ENCODE measurements around the gene LCE6A. TPM values are rescaled to one million over a fixed set of nuclear protein-coding genes. Genes with fewer than 3 reads are reported as not detected.

Gene LCE6A
- polyA plus RNA-seq, 3 donors, result not detected

DNA sequence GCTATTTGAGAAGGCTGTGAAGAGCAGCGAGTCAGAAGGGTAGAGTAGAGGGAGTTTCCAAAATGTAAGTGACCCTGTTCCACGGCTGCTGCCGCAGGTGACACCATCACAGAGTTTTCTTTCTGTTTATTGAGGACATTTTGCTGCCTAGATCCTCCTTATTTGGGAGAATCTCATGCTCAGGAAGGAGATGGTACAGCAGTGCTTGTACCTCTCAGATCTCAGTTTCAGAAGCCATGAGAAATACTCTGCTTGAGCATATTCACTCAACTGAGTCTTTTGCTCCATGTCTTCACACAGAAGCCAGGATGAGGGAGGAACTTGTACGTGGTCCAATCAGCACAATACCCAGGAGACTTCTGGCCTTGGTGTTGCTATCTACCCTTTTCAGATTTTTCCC, 18.7 kb downstream of the LCE6A start:
- H3K36me3 Mint-ChIP-seq, result no peaks in the 10 kb centered on the region
- no peaks in the 10 kb centered on the region for H3K4me1 ChIP-seq (ENCODE audit: control insufficient read depth in 1 of 2, insufficient read depth in 2 of 2, low read length in 2 of 2)
- no peaks in the 10 kb centered on the region for H3K9me3 ChIP-seq (replicated peaks in 1 of 2; ENCODE audit: control insufficient read depth in 1 of 2, insufficient read depth in 1 of 2, low read length in 2 of 2)
- intact Hi-C loops (cut with micrococcal nuclease), result no loop called here
- no peak overlapping the region for H3K9ac ChIP-seq (ENCODE audit: insufficient read depth, low read length, poor library complexity, severe bottlenecking)
- H3K79me2 ChIP-seq (ENCODE audit: insufficient read depth, low read length), result no peaks in the 10 kb centered on the region
- H3K27me3 ChIP-seq (ENCODE audit: control insufficient read depth in 2 of 2, insufficient read depth in 2 of 2, low read length in 2 of 2), result peaks cover 0 to 2% of the 10 kb centered on the region in 2 donors
- no peaks in the 10 kb centered on the region for H3K36me3 ChIP-seq (replicated peaks in 1 of 2; ENCODE audit: control insufficient read depth in 1 of 2, insufficient read depth in 2 of 2, low read length in 2 of 2)
- H3K27me3 Mint-ChIP-seq (ENCODE audit: low read depth in 3 of 3), result peaks cover 0 to 6% (median 1%) of the 10 kb centered on the region in 3 donors
- no peak overlapping the region for H3K27ac ChIP-seq (ENCODE audit: low read depth in 1 of 2, low read length in 2 of 2)
- H3K9me3 Mint-ChIP-seq, result peaks cover 0 to 4% (median 0%) of the 10 kb centered on the region in 7 donors
- DNase-seq, result no peak
- H2AFZ ChIP-seq (ENCODE audit: insufficient read depth, low read depth, low read length, poor library complexity, severe bottlenecking), result no peak overlapping the region
- TF ChIP-seq, protein P1, sequence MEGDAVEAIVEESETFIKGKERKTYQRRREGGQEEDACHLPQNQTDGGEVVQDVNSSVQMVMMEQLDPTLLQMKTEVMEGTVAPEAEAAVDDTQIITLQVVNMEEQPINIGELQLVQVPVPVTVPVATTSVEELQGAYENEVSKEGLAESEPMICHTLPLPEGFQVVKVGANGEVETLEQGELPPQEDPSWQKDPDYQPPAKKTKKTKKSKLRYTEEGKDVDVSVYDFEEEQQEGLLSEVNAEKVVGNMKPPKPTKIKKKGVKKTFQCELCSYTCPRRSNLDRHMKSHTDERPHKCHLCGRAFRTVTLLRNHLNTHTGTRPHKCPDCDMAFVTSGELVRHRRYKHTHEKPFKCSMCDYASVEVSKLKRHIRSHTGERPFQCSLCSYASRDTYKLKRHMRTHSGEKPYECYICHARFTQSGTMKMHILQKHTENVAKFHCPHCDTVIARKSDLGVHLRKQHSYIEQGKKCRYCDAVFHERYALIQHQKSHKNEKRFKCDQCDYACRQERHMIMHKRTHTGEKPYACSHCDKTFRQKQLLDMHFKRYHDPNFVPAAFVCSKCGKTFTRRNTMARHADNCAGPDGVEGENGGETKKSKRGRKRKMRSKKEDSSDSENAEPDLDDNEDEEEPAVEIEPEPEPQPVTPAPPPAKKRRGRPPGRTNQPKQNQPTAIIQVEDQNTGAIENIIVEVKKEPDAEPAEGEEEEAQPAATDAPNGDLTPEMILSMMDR (IDR thresholded peaks at IDR 0.05), result no peak
- no peaks in the 10 kb centered on the region for H4K20me1 ChIP-seq (ENCODE audit: insufficient read depth, low read length)
- no peak overlapping the region for H3K4me2 ChIP-seq (replicated peaks; ENCODE audit: extremely low read depth, low read length, poor library complexity, severe bottlenecking)
- H3K4me3 Mint-ChIP-seq, result no peak overlapping the region
- no peaks in the 10 kb centered on the region for H3K4me1 Mint-ChIP-seq
- no peak overlapping the region for H3K27ac Mint-ChIP-seq
- H3K4me3 ChIP-seq (replicated peaks in 1 of 3; ENCODE audit: low read depth in 2 of 3, low read length in 3 of 3), result no peak overlapping the region
- no CpG with 5 or more reads among the region's 4 CpGs for WGBS (ENCODE audit: insufficient coverage)

DNA sequence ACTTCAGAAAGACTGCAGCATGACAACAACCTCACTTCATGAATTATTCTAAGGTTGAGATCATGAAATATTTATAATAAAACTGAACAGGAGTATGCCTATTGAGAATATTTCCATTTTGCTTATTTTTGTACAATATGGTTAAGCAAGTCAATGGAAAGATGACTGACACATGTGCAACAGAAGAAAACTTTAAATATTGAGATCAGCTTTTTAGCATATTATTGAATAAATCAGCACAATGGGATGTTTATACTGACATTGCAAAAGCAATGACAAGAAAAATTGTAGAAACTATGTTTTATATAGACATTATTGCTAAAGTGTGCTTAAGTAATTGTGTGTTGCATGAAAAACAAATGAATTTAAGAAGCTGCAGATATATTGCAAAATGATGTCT, 21.8 kb downstream of the LCE6A start:
- TF ChIP-seq, protein P1 (IDR thresholded peaks at IDR 0.05), result no peak

More for the DNA sequence above, 21.8 kb downstream of the LCE6A start:
- peaks cover 0 to 4% (median 0%) of the 10 kb centered on the region in 7 donors for H3K9me3 Mint-ChIP-seq
- Histone ChIP-seq H3K79me2 (ENCODE audit: insufficient read depth, low read length) (no peaks in the 10 kb centered on the region), H3K9me3 (replicated peaks in 1 of 2; ENCODE audit: control insufficient read depth in 1 of 2, insufficient read depth in 1 of 2, low read length in 2 of 2) (no peaks in the 10 kb centered on the region), H3K4me3 (replicated peaks in 1 of 3; ENCODE audit: low read depth in 2 of 3, low read length in 3 of 3) (no peak overlapping the region), H3K36me3 (replicated peaks in 1 of 2; ENCODE audit: control insufficient read depth in 1 of 2, insufficient read depth in 2 of 2, low read length in 2 of 2) (no peaks in the 10 kb centered on the region), H3K9ac (ENCODE audit: insufficient read depth, low read length, poor library complexity, severe bottlenecking) (no peak overlapping the region), H3K27ac (ENCODE audit: low read depth in 1 of 2, low read length in 2 of 2) (no peak overlapping the region), H4K20me1 (ENCODE audit: insufficient read depth, low read length) (no peaks in the 10 kb centered on the region), H3K27me3 (ENCODE audit: control insufficient read depth in 2 of 2, insufficient read depth in 2 of 2, low read length in 2 of 2) (peaks cover 0 to 2% of the 10 kb centered on the region in 2 donors), H3K4me2 (replicated peaks; ENCODE audit: extremely low read depth, low read length, poor library complexity, severe bottlenecking) (no peak overlapping the region), H2AFZ (ENCODE audit: insufficient read depth, low read depth, low read length, poor library complexity, severe bottlenecking) (no peak overlapping the region), H3K4me1 (ENCODE audit: control insufficient read depth in 1 of 2, insufficient read depth in 2 of 2, low read length in 2 of 2) (no peaks in the 10 kb centered on the region)
- peaks cover 0 to 6% (median 0%) of the 10 kb centered on the region in 3 donors for H3K27me3 Mint-ChIP-seq (ENCODE audit: low read depth in 3 of 3)
- intact Hi-C loops (cut with micrococcal nuclease), result no loop called here
- no peaks in the 10 kb centered on the region for H3K36me3 Mint-ChIP-seq
- no peak overlapping the region for H3K27ac Mint-ChIP-seq
- H3K4me1 Mint-ChIP-seq, result no peaks in the 10 kb centered on the region
- H3K4me3 Mint-ChIP-seq, result no peak overlapping the region
- DNase-seq, result no peak
